MM.1S (cell line): ENCODE data around the gene PIK3CG.

Experiments used
- CTCF ChIP-seq: fragments of 300-600 bp; sonication (generic); IDR thresholded peaks from 2 replicates; pipeline ENCODE4 v1.5.1; 2016; ENCODE audit warnings: antibody characterized with exemption, low read length, mixed read lengths
- EZH2phosphoT487 ChIP-seq: fragments of 300-600 bp; sonication (generic); IDR thresholded peaks from 2 replicates; pipeline ENCODE4 v1.6.1; 2018; ENCODE audit warnings: antibody characterized with exemption, low read length

GRCh38 chr7:106848851-106849442, 16.1 kb upstream of the PIK3CG start:
- TF ChIP-seq CTCF (no peak), EZH2phosphoT487 (no peak)
